ENCODE results near the gene RRP9. TPM values are rescaled to one million over a fixed set of nuclear protein-coding genes. Genes with fewer than 3 reads are reported as not detected.

The RRP9 gene
- total RNA-seq, 1 donor from 2014 or later = 10.5 TPM

- peaks cover 1% of the 10 kb centered on the region for H3K4me1 ChIP-seq
- no peak overlapping the region for H3K4me3 Mint-ChIP-seq
- H3K36me3 Mint-ChIP-seq = peaks cover 9% of the 10 kb centered on the region
- H3K27me3 Mint-ChIP-seq (ENCODE audit: insufficient read depth, low read depth) = peaks cover 6% of the 10 kb centered on the region
- H3K27ac ChIP-seq = no peak overlapping the region
- H3K79me2 ChIP-seq (ENCODE audit: low read depth) = peaks cover 13% of the 10 kb centered on the region
- H3K9me3 ChIP-seq (ENCODE audit: low read depth) = no peaks in the 10 kb centered on the region
- H3K4me3 ChIP-seq = no peak overlapping the region
- H3K4me2 ChIP-seq = no peak overlapping the region
- no peak overlapping the region for H3K27ac Mint-ChIP-seq
- peaks cover 12% of the 10 kb centered on the region for H4K20me1 ChIP-seq (ENCODE audit: low read depth)
- no peaks in the 10 kb centered on the region for H3K27me3 ChIP-seq
- H3K9me3 Mint-ChIP-seq = no peaks in the 10 kb centered on the region
- no peak overlapping the region for H2AFZ ChIP-seq (replicated peaks)
- no peak for TF ChIP-seq CTCF (IDR thresholded peaks at IDR 0.05)
- TF ChIP-seq EZH2 (IDR thresholded peaks at IDR 0.05) = no peak
- TF ChIP-seq EZH2phosphoT487 (IDR thresholded peaks at IDR 0.05) = no peak
- no peaks in the 10 kb centered on the region for H3K36me3 ChIP-seq
- no peak for DNase-seq (ENCODE audit: low spot score)
- peaks cover 2% of the 10 kb centered on the region for H3K4me1 Mint-ChIP-seq
- H3K9ac ChIP-seq = no peak overlapping the region
- no peaks in the 10 kb centered on the region for H3F3A ChIP-seq (ENCODE audit: low read depth)
Measured at GRCh38 chr3:51934991-51935885, 6.5 kb downstream of the RRP9 start.

GRCh38 chr3:51934139-51934850 is 7.4 kb downstream of the RRP9 start:
- Histone ChIP-seq H3K9ac (no peak overlapping the region), H3K36me3 (no peaks in the 10 kb centered on the region), H3K27me3 (no peaks in the 10 kb centered on the region), H3K4me3 (no peak overlapping the region), H3K79me2 (ENCODE audit: low read depth) (peaks cover 3% of the 10 kb centered on the region), H4K20me1 (ENCODE audit: low read depth) (peaks cover 18% of the 10 kb centered on the region), H3K4me1 (no peaks in the 10 kb centered on the region), H3K4me2 (no peak overlapping the region), H3F3A (ENCODE audit: low read depth) (no peaks in the 10 kb centered on the region), H3K9me3 (ENCODE audit: low read depth) (no peaks in the 10 kb centered on the region), H2AFZ (replicated peaks) (no peak overlapping the region), H3K27ac (no peak overlapping the region)
- DNase-seq (ENCODE audit: low spot score) = no peak
- no peak overlapping the region for H3K4me3 Mint-ChIP-seq
- TF ChIP-seq EZH2 (IDR thresholded peaks at IDR 0.05) (no peak), EZH2phosphoT487 (IDR thresholded peaks at IDR 0.05) (no peak), CTCF (IDR thresholded peaks at IDR 0.05) (no peak)
- peaks cover 6% of the 10 kb centered on the region for H3K27me3 Mint-ChIP-seq (ENCODE audit: insufficient read depth, low read depth)
- no peaks in the 10 kb centered on the region for H3K4me1 Mint-ChIP-seq
- H3K27ac Mint-ChIP-seq = no peak overlapping the region
- H3K9me3 Mint-ChIP-seq = no peaks in the 10 kb centered on the region
- peaks cover 9% of the 10 kb centered on the region for H3K36me3 Mint-ChIP-seq

GRCh38 chr3:51933471-51934138 is 8.1 kb downstream of the RRP9 start:
- Mint-ChIP-seq H3K27me3 (ENCODE audit: insufficient read depth, low read depth) (peaks cover 6% of the 10 kb centered on the region), H3K4me3 (no peak overlapping the region), H3K36me3 (peaks cover 9% of the 10 kb centered on the region), H3K9me3 (no peaks in the 10 kb centered on the region), H3K4me1 (no peaks in the 10 kb centered on the region), H3K27ac (no peak overlapping the region)
- Histone ChIP-seq H3K4me2 (no peak overlapping the region), H3K27ac (no peak overlapping the region), H3K79me2 (ENCODE audit: low read depth) (no peaks in the 10 kb centered on the region), H3K9ac (no peak overlapping the region), H3K4me1 (no peaks in the 10 kb centered on the region), H3F3A (ENCODE audit: low read depth) (no peaks in the 10 kb centered on the region), H4K20me1 (ENCODE audit: low read depth) (peaks cover 19% of the 10 kb centered on the region), H3K4me3 (no peak overlapping the region), H3K27me3 (no peaks in the 10 kb centered on the region), H3K36me3 (no peaks in the 10 kb centered on the region), H2AFZ (replicated peaks) (no peak overlapping the region), H3K9me3 (ENCODE audit: low read depth) (no peaks in the 10 kb centered on the region)
- no peak for DNase-seq (ENCODE audit: low spot score)
- no peak for TF ChIP-seq EZH2phosphoT487 (IDR thresholded peaks at IDR 0.05)
- TF ChIP-seq CTCF (IDR thresholded peaks at IDR 0.05) = no peak

All from neural progenitor cell (in vitro differentiated cells).